Measurements from ENCODE around the gene HK1.

DNA sequence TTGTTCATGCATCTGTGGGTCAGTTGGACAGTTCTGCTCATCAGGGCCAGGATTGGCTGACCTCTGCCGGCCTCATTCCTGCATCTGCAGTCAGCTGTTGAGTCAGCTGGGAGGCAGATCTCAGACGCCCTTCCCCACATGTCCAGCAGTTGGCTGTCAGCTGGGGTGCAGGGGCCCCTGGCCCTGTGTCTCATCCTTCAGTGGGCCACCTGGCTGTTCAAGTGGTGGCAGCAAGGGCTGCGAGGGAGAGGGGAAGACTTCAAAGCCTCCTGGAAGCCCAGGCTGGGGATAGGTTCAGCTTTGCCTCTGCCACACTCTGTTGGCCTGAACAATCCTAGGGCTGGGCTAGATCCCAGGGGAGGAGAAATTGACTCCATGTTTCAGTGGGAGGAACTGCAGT lies 105.3 kb downstream of the HK1 start:
- TF ChIP-seq GATA3 (IDR thresholded peaks at IDR 0.05; ENCODE audit: low read depth, low read length) (no peak), GATA2 (IDR thresholded peaks at IDR 0.05; ENCODE audit: low read depth, low read length) (no peak)

Measured in SH-SY5Y (cell line).